ENCODE measurements around the gene PHF21A.

The PHF21A gene

DNA sequence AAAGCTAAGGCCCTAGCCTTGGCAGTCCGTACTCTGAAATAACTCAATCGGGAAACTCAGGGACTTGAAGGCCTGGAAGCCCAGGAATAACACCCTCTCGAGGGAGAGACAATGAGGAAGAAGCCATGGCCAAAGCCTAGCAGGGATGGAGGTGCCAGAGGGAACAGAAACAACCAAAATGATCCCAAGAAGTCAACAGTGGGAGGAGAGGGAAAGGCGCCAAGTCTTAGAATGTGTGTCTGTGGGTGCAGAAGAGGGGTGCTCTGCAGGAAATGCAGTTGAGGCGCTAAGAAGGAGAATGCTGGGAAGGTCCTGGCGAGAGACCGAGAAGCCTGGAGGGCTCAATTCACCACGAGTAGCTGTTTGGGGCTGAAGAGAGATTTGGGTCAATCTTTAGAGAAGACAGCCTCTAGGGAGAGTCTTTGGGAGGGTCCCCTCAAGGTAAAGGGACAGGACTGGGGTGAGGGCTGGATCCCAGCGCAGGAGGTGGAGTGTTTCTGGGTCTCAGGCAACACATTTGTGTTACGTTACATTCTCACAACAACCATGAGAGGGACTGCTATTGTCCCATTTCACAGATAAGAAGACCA lies 236.6 kb downstream of the PHF21A start:
- Histone ChIP-seq H3K36me3 (ENCODE audit: insufficient read depth, insufficient read length, low read length) (peaks cover 18% of the 10 kb centered on the region), H3K4me3 (ENCODE audit: insufficient read length, low read depth) (peak overlapping the region; percentile 3), H3K27me3 (ENCODE audit: insufficient read depth, insufficient read length) (peaks cover 29% of the 10 kb centered on the region), H3K9me3 (ENCODE audit: insufficient read depth, low read length) (no peaks in the 10 kb centered on the region), H3K9ac (ENCODE audit: insufficient read length, low read depth) (no peak overlapping the region), H3K4me1 (ENCODE audit: insufficient read depth, insufficient read length) (peaks cover 8% of the 10 kb centered on the region)
- TF ChIP-seq SUZ12 (IDR thresholded peaks at IDR 0.05; ENCODE audit: extremely low read depth, insufficient read depth, insufficient read length), result no peak
- no peak for TF ChIP-seq YY1 (IDR thresholded peaks at IDR 0.05; ENCODE audit: insufficient read depth, insufficient read length)
- DNase-seq (ENCODE audit: low read depth, low spot score), result no peak
